Stimulated activated naive CD8-positive, alpha-beta T cell treated with anti-CD3 and anti-CD28 coated beads, Interleukin-15, Interleukin-2, amounts not matched to agents 100 ng/mL and 50 ng/mL, for 24 hours (primary cell): ENCODE results near the gene PPIF.
A peak's percentile ranks its signal among the peaks of the same experiment; 100 is the strongest.

Source experiments
- H3K27ac Mint-ChIP-seq: one replicate; pipeline ENCODE4 v1.8.0; 2021; ENCODE audit warnings: mild to moderate bottlenecking, mixed read lengths
- H3K27me3 Mint-ChIP-seq: one replicate; pipeline ENCODE4 v1.8.0; 2021; ENCODE audit warnings: mixed read lengths
- H3K36me3 Mint-ChIP-seq: one replicate; pipeline ENCODE4 v1.8.0; 2021; ENCODE audit warnings: low read depth, mixed read lengths
- H3K4me1 Mint-ChIP-seq: one replicate; pipeline ENCODE4 v1.8.0; 2021; ENCODE audit warnings: low read depth, mixed read lengths
- H3K4me3 Mint-ChIP-seq: one replicate; pipeline ENCODE4 v1.8.0; 2021; ENCODE audit warnings: mild to moderate bottlenecking, mixed read lengths
- H3K9me3 Mint-ChIP-seq: one replicate; pipeline ENCODE4 v1.8.0; 2021; ENCODE audit warnings: mixed read lengths

Gene PPIF

GRCh38 chr10:79346388-79347225, 662 bp upstream of the PPIF start:
- Mint-ChIP-seq H3K9me3 (no peaks in the 10 kb centered on the region), H3K36me3 (peaks cover 31% of the 10 kb centered on the region), H3K4me1 (peaks cover 34% of the 10 kb centered on the region), H3K4me3 (peak overlapping the region; percentile 88), H3K27ac (no peak overlapping the region), H3K27me3 (no peaks in the 10 kb centered on the region)

- Mint-ChIP-seq H3K36me3 (peaks cover 44% of the 10 kb centered on the region), H3K27me3 (no peaks in the 10 kb centered on the region), H3K4me1 (peaks cover 39% of the 10 kb centered on the region), H3K27ac (peak overlapping the region; percentile 91), H3K9me3 (no peaks in the 10 kb centered on the region), H3K4me3 (peak overlapping the region; percentile 88)
Measured at GRCh38 chr10:79347894-79348639, 798 bp downstream of the PPIF start.

- H3K4me3 Mint-ChIP-seq = peak overlapping the region; percentile 88
- H3K9me3 Mint-ChIP-seq = no peaks in the 10 kb centered on the region
- peaks cover 44% of the 10 kb centered on the region for H3K4me1 Mint-ChIP-seq
- peak overlapping the region; percentile 91 for H3K27ac Mint-ChIP-seq
- no peaks in the 10 kb centered on the region for H3K27me3 Mint-ChIP-seq
- H3K36me3 Mint-ChIP-seq = peaks cover 49% of the 10 kb centered on the region
Measured at GRCh38 chr10:79348640-79348988, 1.3 kb downstream of the PPIF start.

- peak overlapping the region; percentile 91 for H3K27ac Mint-ChIP-seq
- peaks cover 54% of the 10 kb centered on the region for H3K36me3 Mint-ChIP-seq
- no peaks in the 10 kb centered on the region for H3K9me3 Mint-ChIP-seq
- H3K27me3 Mint-ChIP-seq = no peaks in the 10 kb centered on the region
- H3K4me3 Mint-ChIP-seq = peak overlapping the region; percentile 88
- H3K4me1 Mint-ChIP-seq = peaks cover 49% of the 10 kb centered on the region
Measured at GRCh38 chr10:79349072-79349491, 1.8 kb downstream of the PPIF start.

- H3K4me3 Mint-ChIP-seq = peak overlapping the region; percentile 88
- H3K27me3 Mint-ChIP-seq = no peaks in the 10 kb centered on the region
Measured at GRCh38 chr10:79349766-79350406, 2.6 kb downstream of the PPIF start.

GRCh38 chr10:79350407-79351154, 3.3 kb downstream of the PPIF start:
- no peaks in the 10 kb centered on the region for H3K9me3 Mint-ChIP-seq
- no peaks in the 10 kb centered on the region for H3K27me3 Mint-ChIP-seq
- peak overlapping the region; percentile 88 for H3K4me3 Mint-ChIP-seq
- H3K36me3 Mint-ChIP-seq = peaks cover 69% of the 10 kb centered on the region
- H3K27ac Mint-ChIP-seq = no peak overlapping the region
- H3K4me1 Mint-ChIP-seq = peaks cover 64% of the 10 kb centered on the region

More at GRCh38 chr10:79349766-79350406, 2.6 kb downstream of the PPIF start:
- Mint-ChIP-seq H3K36me3 (peaks cover 62% of the 10 kb centered on the region), H3K9me3 (no peaks in the 10 kb centered on the region), H3K27ac (peak overlapping the region; percentile 65), H3K4me1 (peaks cover 57% of the 10 kb centered on the region)

GRCh38 chr10:79351332-79351731, 4.1 kb downstream of the PPIF start:
- no peaks in the 10 kb centered on the region for H3K9me3 Mint-ChIP-seq
- peaks cover 76% of the 10 kb centered on the region for H3K36me3 Mint-ChIP-seq
- H3K27me3 Mint-ChIP-seq = no peaks in the 10 kb centered on the region
- H3K27ac Mint-ChIP-seq = no peak overlapping the region
- no peak overlapping the region for H3K4me3 Mint-ChIP-seq
- H3K4me1 Mint-ChIP-seq = peaks cover 66% of the 10 kb centered on the region

- Mint-ChIP-seq H3K27ac (no peak overlapping the region), H3K27me3 (no peaks in the 10 kb centered on the region), H3K36me3 (peaks cover 80% of the 10 kb centered on the region), H3K4me1 (peaks cover 62% of the 10 kb centered on the region), H3K9me3 (no peaks in the 10 kb centered on the region), H3K4me3 (no peak overlapping the region)
Measured at GRCh38 chr10:79352035-79352877, 5.0 kb downstream of the PPIF start.

GRCh38 chr10:79353000-79353406, 5.7 kb downstream of the PPIF start:
- Mint-ChIP-seq H3K36me3 (peaks cover 80% of the 10 kb centered on the region), H3K27ac (no peak overlapping the region), H3K4me1 (peaks cover 62% of the 10 kb centered on the region), H3K9me3 (no peaks in the 10 kb centered on the region), H3K4me3 (no peak overlapping the region), H3K27me3 (no peaks in the 10 kb centered on the region)

- Mint-ChIP-seq H3K9me3 (no peaks in the 10 kb centered on the region), H3K27ac (no peak overlapping the region), H3K27me3 (no peaks in the 10 kb centered on the region), H3K4me1 (peaks cover 56% of the 10 kb centered on the region), H3K4me3 (peak overlapping the region; percentile 17), H3K36me3 (peaks cover 74% of the 10 kb centered on the region)
Measured at GRCh38 chr10:79353726-79354125, 6.5 kb downstream of the PPIF start.

- Mint-ChIP-seq H3K27me3 (no peaks in the 10 kb centered on the region), H3K27ac (peak overlapping the region; percentile 11), H3K36me3 (peaks cover 73% of the 10 kb centered on the region), H3K9me3 (no peaks in the 10 kb centered on the region), H3K4me1 (peaks cover 52% of the 10 kb centered on the region), H3K4me3 (no peak overlapping the region)
Measured at GRCh38 chr10:79354141-79354540, 6.9 kb downstream of the PPIF start.

- Mint-ChIP-seq H3K36me3 (peaks cover 68% of the 10 kb centered on the region), H3K4me3 (no peak overlapping the region), H3K27me3 (no peaks in the 10 kb centered on the region), H3K4me1 (peaks cover 47% of the 10 kb centered on the region), H3K27ac (peak overlapping the region; percentile 11), H3K9me3 (no peaks in the 10 kb centered on the region)
Measured at GRCh38 chr10:79354615-79355014, 7.3 kb downstream of the PPIF start.

- Mint-ChIP-seq H3K27ac (peak overlapping the region; percentile 21), H3K9me3 (no peaks in the 10 kb centered on the region), H3K36me3 (peaks cover 59% of the 10 kb centered on the region), H3K4me3 (no peak overlapping the region), H3K4me1 (peaks cover 39% of the 10 kb centered on the region), H3K27me3 (no peaks in the 10 kb centered on the region)
Measured at GRCh38 chr10:79355420-79356017, 8.2 kb downstream of the PPIF start.
